Tibial artery (tissue), 4 donors: ENCODE data around the gene UBE2F.
"Not testable (repeated sequence)": the region's sequence is repeated elsewhere in the genome, so short reads cannot be mapped to it uniquely, and the experiment has no call there.

Source experiments
- DNase-seq, 2 donors: peaks; one replicate each; pipeline ENCODE4 v3.0.0-alpha.2; 2019
- H3K27ac ChIP-seq, 2 donors: fragments of 200-600 bp; sonication (generic) in 1 of 2; 1 replicate in 1 of 2; 2 replicates in 1 of 2; pipeline ENCODE4 v1.5.1; 2018 to 2019; ENCODE audit warnings: mild to moderate bottlenecking in 1 of 2
- H3K27me3 ChIP-seq, 2 donors: fragments of 200-600 bp; sonication (generic) in 1 of 2; one replicate each; pipeline versions ENCODE4 v1.5.1 to v1.6.0; 2016 to 2019
- H3K36me3 ChIP-seq, 3 donors: fragments of 200-600 bp; sonication (generic) in 2 of 3; one replicate each; pipeline ENCODE4 v1.5.1; 2016 to 2019; ENCODE audit warnings: mild to moderate bottlenecking in 2 of 3
- H3K4me1 ChIP-seq, 4 donors: fragments of 200-600 bp; sonication (generic) in 2 of 4; 1 replicate in 3 of 4; 2 replicates in 1 of 4; pipeline ENCODE4 v1.5.1; 2016 to 2019
- H3K4me3 ChIP-seq, 2 donors: fragments of 200-600 bp; sonication (generic) in 1 of 2; 1 replicate in 1 of 2; 2 replicates in 1 of 2; pipeline ENCODE4 v1.5.1; 2018 to 2019; ENCODE audit warnings: mild to moderate bottlenecking in 2 of 2
- H3K9me3 ChIP-seq, 3 donors: fragments of 200-600 bp; sonication (generic) in 1 of 3; one replicate each; pipeline ENCODE4 v1.5.1; 2016 to 2019
- intact Hi-C: fragments of 100-400 bp; cut with DNase I; formaldehyde crosslinking; loops from one replicate; pipeline ENCODE4 v1.15.0; 2023; ENCODE audit warnings: low total_unique reads
- TF ChIP-seq, protein P1 (sequence below), 2 experiments: fragments of 200-600 bp in 1 of 2; fragments of 450-650 bp in 1 of 2; IDR thresholded peaks; one replicate each; pipeline ENCODE4 v1.5.1; 2017 to 2019; ENCODE audit warnings: antibody characterized with exemption in 2 of 2, mild to moderate bottlenecking in 1 of 2, moderate library complexity in 1 of 2

Gene UBE2F

DNA sequence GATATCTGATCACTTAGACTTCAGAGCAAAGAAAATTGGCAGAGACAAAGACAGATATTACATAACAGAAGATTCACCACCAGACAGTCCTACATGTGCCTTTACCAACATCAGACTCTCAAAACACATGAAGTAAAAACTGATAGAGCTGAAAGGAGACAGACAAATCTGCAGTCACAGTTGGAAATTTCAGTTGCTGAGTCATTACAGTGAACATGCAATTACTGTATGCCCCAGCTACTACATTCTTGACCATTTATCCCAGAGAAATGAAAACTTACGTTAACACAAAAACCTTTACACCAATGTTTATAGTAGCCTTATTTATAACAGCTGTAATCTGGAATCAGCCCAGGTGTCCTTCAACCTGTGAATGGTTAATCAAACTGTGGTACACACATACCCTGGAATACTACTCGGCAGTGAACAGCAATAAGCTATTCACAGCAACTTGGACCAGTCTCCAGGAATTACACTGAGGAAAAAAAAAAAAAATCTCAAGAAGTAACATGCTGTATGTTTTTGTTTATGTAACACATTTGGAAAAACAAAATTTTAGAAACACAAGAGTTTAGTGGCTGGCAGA is 86.5 kb downstream of the UBE2F start:
- no peak overlapping the region for H3K27ac ChIP-seq
- no peak overlapping the region for H3K4me3 ChIP-seq
- H3K9me3 ChIP-seq, result peaks cover 0 to 3% (median 0%) of the 10 kb centered on the region in 3 donors
- H3K27me3 ChIP-seq, result no peaks in the 10 kb centered on the region
- TF ChIP-seq, protein P1, sequence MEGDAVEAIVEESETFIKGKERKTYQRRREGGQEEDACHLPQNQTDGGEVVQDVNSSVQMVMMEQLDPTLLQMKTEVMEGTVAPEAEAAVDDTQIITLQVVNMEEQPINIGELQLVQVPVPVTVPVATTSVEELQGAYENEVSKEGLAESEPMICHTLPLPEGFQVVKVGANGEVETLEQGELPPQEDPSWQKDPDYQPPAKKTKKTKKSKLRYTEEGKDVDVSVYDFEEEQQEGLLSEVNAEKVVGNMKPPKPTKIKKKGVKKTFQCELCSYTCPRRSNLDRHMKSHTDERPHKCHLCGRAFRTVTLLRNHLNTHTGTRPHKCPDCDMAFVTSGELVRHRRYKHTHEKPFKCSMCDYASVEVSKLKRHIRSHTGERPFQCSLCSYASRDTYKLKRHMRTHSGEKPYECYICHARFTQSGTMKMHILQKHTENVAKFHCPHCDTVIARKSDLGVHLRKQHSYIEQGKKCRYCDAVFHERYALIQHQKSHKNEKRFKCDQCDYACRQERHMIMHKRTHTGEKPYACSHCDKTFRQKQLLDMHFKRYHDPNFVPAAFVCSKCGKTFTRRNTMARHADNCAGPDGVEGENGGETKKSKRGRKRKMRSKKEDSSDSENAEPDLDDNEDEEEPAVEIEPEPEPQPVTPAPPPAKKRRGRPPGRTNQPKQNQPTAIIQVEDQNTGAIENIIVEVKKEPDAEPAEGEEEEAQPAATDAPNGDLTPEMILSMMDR (IDR thresholded peaks at IDR 0.05), result no peak
- no peak for DNase-seq
- H3K4me1 ChIP-seq, result no peaks in the 10 kb centered on the region
- intact Hi-C loops, result no loop called here
- H3K36me3 ChIP-seq, result no peaks in the 10 kb centered on the region

DNA sequence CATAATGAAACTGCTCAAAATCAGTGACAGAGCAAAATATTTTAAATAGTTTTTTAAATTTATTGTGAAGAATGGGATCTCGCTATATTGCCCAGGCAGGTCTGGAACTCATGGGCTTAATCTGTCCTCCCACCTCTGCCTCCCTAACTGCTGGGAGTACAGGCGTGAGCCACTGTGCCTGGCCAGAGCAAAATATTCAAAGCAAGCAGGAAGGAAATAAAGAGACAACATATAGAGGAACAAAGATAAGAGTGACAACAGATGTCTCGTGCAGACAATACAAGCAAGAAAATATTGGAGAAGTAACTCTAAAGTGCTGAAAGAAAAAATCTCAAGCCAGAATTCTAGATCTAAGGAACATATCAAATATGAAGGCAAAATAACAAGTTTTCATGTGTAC is 89.0 kb downstream of the UBE2F start:
- H3K4me3 ChIP-seq, result no peak overlapping the region
- no peaks in the 10 kb centered on the region for H3K27me3 ChIP-seq
- H3K9me3 ChIP-seq, result no peaks in the 10 kb centered on the region
- no peaks in the 10 kb centered on the region for H3K36me3 ChIP-seq
- TF ChIP-seq, protein P1 (IDR thresholded peaks at IDR 0.05), result no peak
- no peak for DNase-seq
- intact Hi-C loops, result no loop called here
- no peak overlapping the region for H3K27ac ChIP-seq
- peaks cover 0 to 8% (median 6%) of the 10 kb centered on the region in 4 donors for H3K4me1 ChIP-seq

DNA sequence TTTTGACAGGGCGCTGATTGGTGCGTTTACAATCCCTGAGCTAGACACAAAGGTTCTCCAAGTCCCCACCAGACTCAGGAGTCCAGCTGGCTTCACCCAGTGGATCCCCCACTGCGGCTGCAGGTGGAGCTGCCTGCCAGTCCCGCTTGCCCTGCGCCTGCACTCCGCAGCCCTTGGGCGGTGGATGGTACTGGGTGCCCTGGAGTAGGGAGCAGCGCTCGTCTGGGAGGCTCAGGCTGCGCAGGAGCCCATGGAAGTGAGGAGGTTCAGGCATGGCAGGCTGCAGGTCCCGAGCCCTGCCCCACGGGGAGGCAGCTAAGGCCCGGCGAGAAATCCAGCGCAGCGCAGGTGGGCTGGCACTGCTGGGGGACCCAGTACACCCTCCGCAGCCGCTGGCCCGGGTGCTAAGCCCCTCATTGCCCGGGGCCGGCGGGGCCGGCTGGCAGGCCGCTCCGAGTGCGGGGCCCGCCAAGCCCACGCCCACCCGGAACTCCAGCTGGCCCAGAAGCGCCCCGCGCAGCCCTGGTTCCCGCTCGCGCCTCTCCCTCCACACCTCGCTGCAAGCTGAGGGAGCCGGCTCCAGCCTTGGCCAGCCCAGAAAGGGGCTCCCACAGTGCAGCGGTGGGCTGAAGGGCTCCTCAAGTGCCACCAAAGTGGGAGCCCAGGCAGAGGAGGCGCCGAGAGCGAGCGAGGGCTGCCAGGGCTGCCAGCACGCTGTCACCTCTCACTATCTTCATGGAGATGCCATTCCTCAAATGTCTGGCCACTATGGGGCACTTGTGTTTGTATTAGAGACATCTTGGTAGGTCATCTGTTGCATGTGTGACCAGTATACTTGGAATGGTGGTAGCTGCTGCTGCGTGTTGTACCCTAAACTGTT is 91.1 kb downstream of the UBE2F start:
- intact Hi-C loops, H3K9me3 ChIP-seq, DNase-seq, H3K27me3 ChIP-seq, H3K4me3 ChIP-seq, H3K27ac ChIP-seq, H3K36me3 ChIP-seq: not testable (repeated sequence)
- peaks cover 0 to 17% (median 10%) of the 10 kb centered on the region in 4 donors for H3K4me1 ChIP-seq

DNA sequence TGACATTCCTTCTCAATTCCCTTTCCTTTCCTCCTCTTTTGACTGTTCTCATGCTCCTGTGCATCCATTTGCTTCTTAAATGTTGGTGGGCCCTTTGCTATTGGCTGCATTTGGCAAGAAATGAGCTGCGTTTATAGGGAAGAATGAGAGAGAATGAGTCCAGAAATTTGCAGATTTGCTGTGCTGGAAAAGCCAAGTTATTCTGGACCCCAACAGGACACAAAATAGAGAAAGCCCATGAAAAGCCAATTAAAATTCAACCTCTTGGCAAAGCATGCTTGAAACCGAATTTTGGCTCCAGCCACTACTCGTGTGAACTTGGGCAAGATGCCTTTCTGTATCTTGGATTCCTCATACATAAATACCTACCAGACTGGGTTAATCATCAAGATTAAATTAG is 92.7 kb downstream of the UBE2F start:
- no peaks in the 10 kb centered on the region for H3K9me3 ChIP-seq
- no peak for DNase-seq
- peaks cover 0 to 17% (median 10%) of the 10 kb centered on the region in 4 donors for H3K4me1 ChIP-seq
- H3K4me3 ChIP-seq, result peak overlapping the region; percentile 69 to 89
- intact Hi-C loops, result no loop called here
- H3K36me3 ChIP-seq, result peaks cover 0 to 5% (median 0%) of the 10 kb centered on the region in 3 donors
- TF ChIP-seq, protein P1 (IDR thresholded peaks at IDR 0.05), result no peak
- no peak overlapping the region for H3K27ac ChIP-seq
- H3K27me3 ChIP-seq, result no peaks in the 10 kb centered on the region

DNA sequence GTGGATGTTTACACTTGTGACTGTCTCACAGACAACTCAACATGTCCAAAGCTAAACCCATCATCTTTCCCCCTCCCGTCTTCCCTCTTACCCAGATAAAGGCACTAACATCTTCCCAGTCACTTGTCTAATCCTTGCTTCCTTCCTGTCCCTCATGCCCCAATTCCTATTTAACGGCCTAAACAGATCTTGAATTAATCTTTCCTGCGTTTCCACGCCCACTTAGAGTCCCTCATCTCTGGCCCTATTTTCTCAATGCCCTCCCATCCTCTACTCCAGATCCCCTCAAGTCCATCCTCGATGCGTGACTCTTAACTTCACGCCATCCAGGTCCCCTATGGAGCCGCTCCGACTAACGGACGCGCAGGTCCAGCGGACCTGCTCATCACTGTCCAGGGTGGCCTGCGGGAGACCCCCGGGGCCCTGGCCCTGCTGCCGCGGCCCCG is 93.3 kb downstream of the UBE2F start:
- Histone ChIP-seq H3K4me1 (peaks cover 0 to 17% (median 10%) of the 10 kb centered on the region in 4 donors), H3K36me3 (peaks cover 0 to 11% (median 6%) of the 10 kb centered on the region in 3 donors), H3K27ac (peak overlapping the region; percentile 85 to 90), H3K9me3 (no peaks in the 10 kb centered on the region), H3K27me3 (no peaks in the 10 kb centered on the region), H3K4me3 (peak overlapping the region; percentile 69 to 89)
- DNase-seq, result no peak
- TF ChIP-seq, protein P1 (IDR thresholded peaks at IDR 0.05), result no peak
- intact Hi-C loops, result loop anchor here (5.0 to 10.0 kb wide), 2 partner anchors 72 to 205 kb away; partner anchors contain the start of gene RAMP1
